IMR-90 (cell line): ENCODE data around the gene DUSP2. TPM values are rescaled to one million over a fixed set of nuclear protein-coding genes. Genes with fewer than 3 reads are reported as not detected.

ENCODE experiments used
- ATAC-seq: fragments of 200-7000 bp; cut with Tn5 transposase; 2 replicates; pipeline ENCODE4 v1.9.1; 2020; ENCODE audit warnings: low read depth, mild to moderate bottlenecking, moderate library complexity
- BruUV-seq: library from RNA; stranded (reverse); fragments of 400-500 nt; replicated peaks from 2 replicates; lab custom pipeline; 2021; lab: Mats Ljungman, UMichigan
- CTCF ChIA-PET: fragments of 300-600 bp; formaldehyde crosslinking; extraction: SDS; loops from one replicate; lab custom pipeline; 2021; ENCODE audit warnings: antibody characterized with exemption; lab: Yijun Ruan, JAX
- POLR2A ChIA-PET: fragments of 300-600 bp; sonication (Branson Sonifier 250); formaldehyde crosslinking; loops from one replicate; lab custom pipeline; 2022; ENCODE audit warnings: antibody characterized with exemption; ENCODE audit not compliant: unreplicated experiment; lab: Charles Lee
- DNase-seq: peaks from one replicate; pipeline ENCODE4 v3.0.0; 2013
- H2AFZ ChIP-seq: replicated peaks from 2 replicates; pipeline ENCODE3; 2013; ENCODE audit warnings: low read length, mild to moderate bottlenecking; ENCODE audit not compliant: poor library complexity
- H2AK5ac ChIP-seq: 2 replicates; pipeline ENCODE4 v1.6.1; 2013; ENCODE audit warnings: low read depth, low read length, inconsistent platforms
- H2AK9ac ChIP-seq: replicated peaks from 2 replicates; pipeline ENCODE3; 2013; ENCODE audit warnings: mild to moderate bottlenecking, low read depth, low read length, moderate library complexity; ENCODE audit not compliant: poor library complexity
- H2BK120ac ChIP-seq: 2 replicates; pipeline ENCODE4 v1.6.1; 2013; ENCODE audit warnings: low read depth, low read length, inconsistent platforms
- H2BK15ac ChIP-seq: 3 replicates; pipeline ENCODE4 v1.6.1; 2013; ENCODE audit warnings: low read depth, low read length, inconsistent platforms
- H2BK20ac ChIP-seq: 2 replicates; pipeline ENCODE4 v1.6.1; 2013; ENCODE audit warnings: low read depth, mild to moderate bottlenecking, inconsistent platforms, low read length, moderate library complexity
- H2BK5ac ChIP-seq: 2 replicates; pipeline ENCODE4 v1.6.1; 2013; ENCODE audit warnings: mild to moderate bottlenecking, low read depth, low read length, inconsistent platforms; ENCODE audit not compliant: poor library complexity, severe bottlenecking
- H3K14ac ChIP-seq: replicated peaks from 2 replicates; pipeline ENCODE4 v1.6.1; 2013; ENCODE audit warnings: low read depth, low read length, inconsistent platforms
- H3K18ac ChIP-seq: 2 replicates; pipeline ENCODE4 v1.6.1; 2013; ENCODE audit warnings: low read depth, low read length, control low read depth
- H3K23ac ChIP-seq: 2 replicates; pipeline ENCODE4 v1.6.1; 2013; ENCODE audit warnings: low read depth, low read length, inconsistent platforms
- H3K27ac ChIP-seq: 2 replicates; pipeline ENCODE4 v1.5.1; 2013; ENCODE audit warnings: mild to moderate bottlenecking, control low read depth, low read length; ENCODE audit not compliant: insufficient read depth
- H3K27me3 ChIP-seq: 2 replicates; pipeline ENCODE4 v1.6.1; 2013; ENCODE audit warnings: low read length; ENCODE audit not compliant: control insufficient read depth, insufficient read depth
- H3K36me3 ChIP-seq: 2 replicates; pipeline ENCODE4 v1.6.1; 2013; ENCODE audit warnings: low read length, mixed read lengths; ENCODE audit not compliant: control insufficient read depth, insufficient read depth
- H3K4ac ChIP-seq: 2 replicates; pipeline ENCODE4 v1.6.1; 2013; ENCODE audit warnings: low read depth, low read length, inconsistent platforms
- H3K4me1 ChIP-seq: 2 replicates; pipeline ENCODE4 v1.6.1; 2013; ENCODE audit warnings: low read length, mixed read lengths; ENCODE audit not compliant: control insufficient read depth, insufficient read depth
- H3K4me2 ChIP-seq: 2 replicates; pipeline ENCODE4 v1.6.1; 2013; ENCODE audit warnings: low read depth, mild to moderate bottlenecking, control low read depth, low read length, moderate library complexity
- H3K4me3 ChIP-seq: 2 replicates; pipeline ENCODE4 v1.5.1; 2013; ENCODE audit warnings: low read depth, mild to moderate bottlenecking, control low read depth, low read length, moderate library complexity; ENCODE audit not compliant: insufficient read depth
- H3K56ac ChIP-seq: 2 replicates; pipeline ENCODE4 v1.6.1; 2013; ENCODE audit warnings: low read length, inconsistent platforms; ENCODE audit not compliant: insufficient read depth; ENCODE audit errors: extremely low read depth
- H3K79me1 ChIP-seq, 2 experiments: 2 replicates each; pipeline ENCODE4 v1.6.1; 2013; ENCODE audit warnings: low read length in 2 of 2, inconsistent platforms in 1 of 2, low read depth in 1 of 2
- H3K9ac ChIP-seq: 2 replicates; pipeline ENCODE4 v1.6.1; 2013; ENCODE audit warnings: low read depth, low read length, control low read depth
- H3K9me1 ChIP-seq: 2 replicates; pipeline ENCODE4 v1.6.1; 2013; ENCODE audit warnings: low read length, inconsistent platforms; ENCODE audit not compliant: insufficient read depth
- H3K9me3 ChIP-seq: 2 replicates; pipeline ENCODE4 v1.6.1; 2013; ENCODE audit warnings: low read length; ENCODE audit not compliant: control insufficient read depth, insufficient read depth
- H4K20me1 ChIP-seq: 2 replicates; pipeline ENCODE4 v1.6.1; 2013; ENCODE audit warnings: low read length, inconsistent platforms; ENCODE audit not compliant: insufficient read depth
- H4K5ac ChIP-seq: 2 replicates; pipeline ENCODE4 v1.6.1; 2013; ENCODE audit warnings: mild to moderate bottlenecking, low read depth, low read length, control low read depth
- H4K8ac ChIP-seq, 2 experiments: 2 replicates each; pipeline ENCODE4 v1.6.1; 2013; ENCODE audit warnings: low read depth in 2 of 2, low read length in 2 of 2, control low read depth in 1 of 2, inconsistent platforms in 1 of 2
- H4K91ac ChIP-seq: 2 replicates; pipeline ENCODE4 v1.6.1; 2013; ENCODE audit warnings: low read depth, low read length, inconsistent platforms; ENCODE audit not compliant: insufficient read depth
- BHLHE40 ChIP-seq: fragments of 150-350 bp; IDR thresholded peaks from 2 replicates; pipeline ENCODE4 v1.6.1; 2016; ENCODE audit warnings: mild to moderate bottlenecking, low read depth, low read length
- CEBPB ChIP-seq: IDR thresholded peaks from 2 replicates; pipeline ENCODE4 v1.6.1; 2012; ENCODE audit warnings: low read depth, low read length, improper control_type of control experiment
- CHD1 ChIP-seq: IDR thresholded peaks from 2 replicates; pipeline ENCODE4 v1.6.1; 2012; ENCODE audit warnings: low read depth, low read length, improper control_type of control experiment
- CTCF ChIP-seq: conservative IDR thresholded peaks from 2 replicates; pipeline ENCODE4 v1.5.1; 2012; ENCODE audit warnings: mild to moderate bottlenecking, low read depth, low read length, improper control_type of control experiment
- ELK1 ChIP-seq: fragments of 150-350 bp; IDR thresholded peaks from 2 replicates; pipeline ENCODE4 v1.6.1; 2016; ENCODE audit warnings: low read depth, mild to moderate bottlenecking, low read length, moderate library complexity, borderline replicate concordance
- FOS ChIP-seq: fragments of 150-350 bp; IDR thresholded peaks from 2 replicates; pipeline ENCODE4 v1.6.1; 2016; ENCODE audit warnings: low read depth, low read length
- MAFK ChIP-seq: IDR thresholded peaks from 2 replicates; pipeline ENCODE4 v1.6.1; 2012; ENCODE audit warnings: low read depth, low read length, improper control_type of control experiment
- MAZ ChIP-seq: IDR thresholded peaks from 2 replicates; pipeline ENCODE4 v1.6.1; 2012; ENCODE audit warnings: low read depth, mild to moderate bottlenecking, low read length, improper control_type of control experiment, moderate library complexity, borderline replicate concordance
- MXI1 ChIP-seq: IDR thresholded peaks from 2 replicates; pipeline ENCODE4 v1.6.1; 2012; ENCODE audit warnings: low read depth, mild to moderate bottlenecking, low read length, moderate library complexity, borderline replicate concordance
- NFE2L2 ChIP-seq: fragments of 150-350 bp; IDR thresholded peaks from 2 replicates; pipeline ENCODE4 v1.6.1; 2016; ENCODE audit warnings: low read depth, mild to moderate bottlenecking, low read length
- POLR2A ChIP-seq: IDR thresholded peaks from 2 replicates; pipeline ENCODE4 v1.6.1; 2012; ENCODE audit warnings: mild to moderate bottlenecking, low read depth, low read length
- RAD21 ChIP-seq: IDR thresholded peaks from 2 replicates; pipeline ENCODE4 v1.6.1; 2012; ENCODE audit warnings: low read length, improper control_type of control experiment
- RCOR1 ChIP-seq: IDR thresholded peaks from 2 replicates; pipeline ENCODE4 v1.6.1; 2012; ENCODE audit warnings: mild to moderate bottlenecking, low read length, improper control_type of control experiment; ENCODE audit not compliant: insufficient replicate concordance
- RFX5 ChIP-seq: IDR thresholded peaks from 2 replicates; pipeline ENCODE4 v1.8.0; 2012; ENCODE audit warnings: low read depth, mild to moderate bottlenecking, low read length, moderate library complexity
- SMC3 ChIP-seq: fragments of 150-350 bp; IDR thresholded peaks from 2 replicates; pipeline ENCODE4 v1.6.1; 2016; ENCODE audit warnings: low read depth, mild to moderate bottlenecking, antibody characterized with exemption, low read length, moderate library complexity
- WGBS, 2 experiments: methylation state at CpG; one replicate each; pipeline versions ENCODE4 v1.1.5 to v1.1.7; 2013; ENCODE audit warnings: missing lambda C conversion rate in 2 of 2; ENCODE audit not compliant: insufficient read length in 1 of 2; ENCODE audit errors: extremely low coverage in 2 of 2; 5-methylcytosine and 5-hydroxymethylcytosine counted together
- dilution Hi-C: fragments of 300-500 bp; cut with HindIII; formaldehyde crosslinking; loops from one replicate; pipeline ENCODE4 v1.14.3; 2018; ENCODE audit warnings: low sequenced_read_pairs; ENCODE audit not compliant: unreplicated experiment
- in situ Hi-C: fragments of 300-500 bp; cut with MboI; formaldehyde crosslinking; loops from 3 replicates; pipeline ENCODE4 v1.14.3; 2019; ENCODE audit warnings: low sequenced_read_pairs, inconsistent platforms, mixed read lengths
- intact Hi-C: fragments of 100-400 bp; cut with micrococcal nuclease; formaldehyde crosslinking; loops from 2 replicates; pipeline ENCODE4 v1.10.0; 2022
- polyA plus RNA-seq, 3 experiments: library from polyadenylated mRNA; depleted of rRNA; stranded (reverse); fragments of >200 nt; gene quantifications; 2 replicates each; pipeline ENCODE4 v1.2.3, GENCODE V29; 2012; ENCODE audit warnings: low replicate concordance in 1 of 3
- total RNA-seq: library from RNA; depleted of rRNA; stranded (reverse); fragments of >200 nt; gene quantifications from 2 replicates; pipeline ENCODE4 v1.2.3, GENCODE V29; 2012
- TF ChIP-seq, protein P1 (sequence below): fragments of 150-350 bp; IDR thresholded peaks from 2 replicates; pipeline ENCODE4 v1.6.1; 2017; ENCODE audit warnings: mild to moderate bottlenecking, antibody characterized with exemption, low read length, low read depth

The DUSP2 gene
- total and polyA plus RNA-seq, 2 of the 4 experiments (the other 2 are of a cell fraction), result 1.8 to 3.8 TPM

GRCh38 chr2:96103761-96104486, 41.3 kb downstream of the DUSP2 start:
- no peak overlapping the region for H3K23ac ChIP-seq
- H3K18ac ChIP-seq, result no peak overlapping the region
- no peak overlapping the region for H2BK20ac ChIP-seq
- no peak overlapping the region for H3K4ac ChIP-seq
- H3K9me1 ChIP-seq, result no peaks in the 10 kb centered on the region
- H2BK5ac ChIP-seq, result no peak overlapping the region
- TF ChIP-seq, protein P1, sequence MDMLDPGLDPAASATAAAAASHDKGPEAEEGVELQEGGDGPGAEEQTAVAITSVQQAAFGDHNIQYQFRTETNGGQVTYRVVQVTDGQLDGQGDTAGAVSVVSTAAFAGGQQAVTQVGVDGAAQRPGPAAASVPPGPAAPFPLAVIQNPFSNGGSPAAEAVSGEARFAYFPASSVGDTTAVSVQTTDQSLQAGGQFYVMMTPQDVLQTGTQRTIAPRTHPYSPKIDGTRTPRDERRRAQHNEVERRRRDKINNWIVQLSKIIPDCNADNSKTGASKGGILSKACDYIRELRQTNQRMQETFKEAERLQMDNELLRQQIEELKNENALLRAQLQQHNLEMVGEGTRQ, result no peak
- TF ChIP-seq CTCF (no peak), RFX5 (no peak), SMC3 (no peak), FOS (no peak), CEBPB (no peak), NFE2L2 (no peak), POLR2A (no peak), RAD21 (no peak), MXI1 (no peak), MAFK (no peak), CHD1 (no peak), RCOR1 (no peak), ELK1 (no peak), MAZ (no peak), BHLHE40 (no peak)
- no peaks in the 10 kb centered on the region for H4K20me1 ChIP-seq
- no peak overlapping the region for H3K14ac ChIP-seq
- H2AK9ac ChIP-seq, result no peak overlapping the region
- no TSS peak for BruUV-seq
- H4K91ac ChIP-seq, result no peak overlapping the region
- H3K4me1 ChIP-seq, result peaks cover 2% of the 10 kb centered on the region; the same call in 1 of the 2 replicates
- intact Hi-C loops (no loop called here), in situ Hi-C loops (loop anchor here (25.0 kb wide), 1 partner anchor 92 kb away; no protein-coding TSS in a partner anchor), dilution Hi-C loops (no loop called here)
- no peak for DNase-seq
- no peak overlapping the region for H3K4me2 ChIP-seq
- no peak overlapping the region for H2AK5ac ChIP-seq
- no peak overlapping the region for H3K56ac ChIP-seq
- H4K5ac ChIP-seq, result no peak overlapping the region
- no peak overlapping the region for H2BK15ac ChIP-seq
- peaks cover 35% of the 10 kb centered on the region for H3K27me3 ChIP-seq
- ChIA-PET POLR2A (no interaction called here), CTCF (no interaction called here)
- H3K36me3 ChIP-seq, result no peaks in the 10 kb centered on the region
- H3K4me3 ChIP-seq, result no peak overlapping the region
- ATAC-seq, result no peak
- no peak overlapping the region for H3K9ac ChIP-seq
- no peak overlapping the region for H3K27ac ChIP-seq
- H2BK120ac ChIP-seq, result no peak overlapping the region
- H3K9me3 ChIP-seq, result peaks cover 15% of the 10 kb centered on the region
- peak overlapping the region; percentile 33 for H2AFZ ChIP-seq
- H3K79me1 ChIP-seq, result no peaks in the 10 kb centered on the region
- no peak overlapping the region for H4K8ac ChIP-seq
- WGBS, 2 experiments, result 38% methylated on average over 4 of the region's 6 CpGs; no CpG with 5 or more reads in 1 of the 2 experiments
